ENCODE results near the gene VIT.

VIT gene

DNA sequence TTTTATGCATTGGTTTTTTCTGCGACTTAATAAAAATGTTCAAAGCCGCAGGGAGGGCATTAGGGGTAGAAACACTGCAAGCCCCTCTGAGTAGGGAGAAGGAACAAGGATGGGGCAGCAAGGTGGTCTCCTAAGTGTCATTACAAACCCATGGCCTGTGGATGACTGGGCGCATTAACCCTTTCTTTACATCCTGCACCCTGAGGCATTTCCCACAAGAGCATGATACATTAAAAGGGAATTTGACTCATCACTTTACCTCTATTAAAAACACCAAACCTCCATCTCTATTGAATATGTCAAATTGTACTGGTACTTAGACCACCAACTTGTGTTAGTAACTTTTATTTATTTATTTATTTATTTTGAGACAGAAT is 112.5 kb downstream of the VIT start:
- DNase-seq (ENCODE audit: low read depth), result no peak
- TF ChIP-seq, protein P1, sequence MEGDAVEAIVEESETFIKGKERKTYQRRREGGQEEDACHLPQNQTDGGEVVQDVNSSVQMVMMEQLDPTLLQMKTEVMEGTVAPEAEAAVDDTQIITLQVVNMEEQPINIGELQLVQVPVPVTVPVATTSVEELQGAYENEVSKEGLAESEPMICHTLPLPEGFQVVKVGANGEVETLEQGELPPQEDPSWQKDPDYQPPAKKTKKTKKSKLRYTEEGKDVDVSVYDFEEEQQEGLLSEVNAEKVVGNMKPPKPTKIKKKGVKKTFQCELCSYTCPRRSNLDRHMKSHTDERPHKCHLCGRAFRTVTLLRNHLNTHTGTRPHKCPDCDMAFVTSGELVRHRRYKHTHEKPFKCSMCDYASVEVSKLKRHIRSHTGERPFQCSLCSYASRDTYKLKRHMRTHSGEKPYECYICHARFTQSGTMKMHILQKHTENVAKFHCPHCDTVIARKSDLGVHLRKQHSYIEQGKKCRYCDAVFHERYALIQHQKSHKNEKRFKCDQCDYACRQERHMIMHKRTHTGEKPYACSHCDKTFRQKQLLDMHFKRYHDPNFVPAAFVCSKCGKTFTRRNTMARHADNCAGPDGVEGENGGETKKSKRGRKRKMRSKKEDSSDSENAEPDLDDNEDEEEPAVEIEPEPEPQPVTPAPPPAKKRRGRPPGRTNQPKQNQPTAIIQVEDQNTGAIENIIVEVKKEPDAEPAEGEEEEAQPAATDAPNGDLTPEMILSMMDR (conservative IDR thresholded peaks at IDR 0.05; ENCODE audit: low read depth, low read length), result no peak

DNA sequence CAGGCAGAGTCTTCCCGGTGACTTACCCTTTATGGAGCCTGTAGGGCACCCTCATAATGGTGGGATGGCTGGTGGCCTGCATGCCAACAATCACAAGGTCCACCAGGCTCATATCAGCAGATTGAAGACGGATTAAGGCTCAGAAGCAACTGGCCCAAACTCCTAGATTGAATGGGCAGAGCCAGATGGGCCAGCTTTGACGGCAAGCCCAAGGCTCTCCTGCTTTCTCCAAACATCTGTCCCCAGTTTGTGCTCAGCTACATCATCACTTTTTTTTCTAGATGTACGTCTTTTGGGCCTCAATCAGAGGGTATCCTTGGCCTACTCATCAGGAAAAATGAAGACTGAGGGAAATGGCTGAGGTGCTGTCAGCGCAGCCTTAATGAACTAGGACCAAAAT is 114.6 kb downstream of the VIT start:
- no peak overlapping the region for H3K4me3 ChIP-seq (ENCODE audit: low read depth, low read length)
- TF ChIP-seq, protein P1 (conservative IDR thresholded peaks at IDR 0.05; ENCODE audit: low read depth, low read length), result no peak
- DNase-seq (ENCODE audit: low read depth), result no peak

More for the DNA sequence above, 112.5 kb downstream of the VIT start:
- H3K4me3 ChIP-seq (ENCODE audit: low read depth, low read length), result no peak overlapping the region

DNA sequence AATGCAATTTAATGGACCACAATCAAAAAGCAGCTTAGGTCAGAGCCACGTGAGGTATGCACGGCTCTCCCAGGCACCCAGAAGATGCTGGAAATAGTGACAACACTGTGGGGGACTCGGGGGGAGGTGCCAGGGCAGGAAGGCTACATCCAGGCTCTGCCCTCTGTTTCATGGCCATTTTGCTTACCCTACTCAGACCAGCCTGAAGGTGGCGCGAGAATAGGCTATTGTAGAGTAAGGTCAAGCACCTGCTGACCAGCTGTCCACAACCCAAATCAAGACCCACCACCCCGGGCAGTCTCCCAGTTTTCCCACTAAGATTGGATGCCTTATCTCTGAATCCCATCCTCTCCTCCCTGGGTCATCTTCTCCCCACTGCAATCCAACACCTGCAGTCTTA is 115.7 kb downstream of the VIT start:
- no peak overlapping the region for H3K4me3 ChIP-seq (ENCODE audit: low read depth, low read length)
- DNase-seq (ENCODE audit: low read depth), result no peak
- TF ChIP-seq, protein P1 (conservative IDR thresholded peaks at IDR 0.05; ENCODE audit: low read depth, low read length), result peak; percentile 39

DNA sequence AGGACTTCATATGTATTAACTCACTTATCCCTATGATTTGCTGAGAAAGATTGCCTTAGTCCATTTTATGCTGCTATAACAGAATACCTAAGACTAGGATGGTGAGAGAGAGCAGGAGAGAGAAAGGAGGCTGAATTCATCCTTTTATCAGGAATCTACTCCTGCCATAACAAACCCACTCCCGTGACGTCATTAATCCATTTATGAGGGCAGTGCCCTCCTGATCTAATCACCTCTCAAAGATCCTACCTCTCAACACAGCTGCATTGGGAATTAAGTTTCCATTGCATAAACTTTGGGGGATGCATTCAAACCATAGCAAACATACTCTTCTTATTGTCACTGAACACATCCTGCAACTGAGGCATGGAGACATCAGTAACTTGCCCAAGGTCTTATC is 122.0 kb downstream of the VIT start:
- DNase-seq (ENCODE audit: low read depth), result no peak
- TF ChIP-seq, protein P1 (conservative IDR thresholded peaks at IDR 0.05; ENCODE audit: low read depth, low read length), result no peak
- no peak overlapping the region for H3K4me3 ChIP-seq (ENCODE audit: low read depth, low read length)

DNA sequence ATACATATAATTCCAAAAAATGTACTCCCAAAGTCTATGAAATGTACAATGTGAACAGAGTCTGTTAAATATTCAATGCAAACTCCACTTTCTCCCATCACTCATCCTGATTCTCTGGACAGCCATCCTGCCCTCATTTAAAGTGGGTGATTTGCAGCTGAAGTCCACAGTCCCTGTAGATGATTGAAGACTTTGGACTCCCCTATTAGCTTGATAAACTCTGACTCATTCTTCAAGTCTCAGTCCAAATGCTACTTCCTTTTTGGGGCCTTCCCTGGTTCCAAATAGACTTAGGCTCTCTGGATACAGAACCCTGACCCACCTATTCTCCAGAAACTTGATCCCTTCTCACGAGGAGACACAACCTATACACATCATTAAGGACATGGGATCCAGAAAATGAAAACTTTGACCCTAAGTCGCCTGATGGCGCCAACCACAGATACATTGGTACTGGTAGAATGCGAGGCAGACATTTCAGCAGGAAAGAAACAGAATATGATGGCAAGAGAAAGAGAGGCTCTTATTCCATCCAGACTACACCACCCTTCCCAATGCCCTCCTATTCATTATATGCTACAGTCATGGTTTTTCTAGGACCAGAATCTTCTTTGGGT is 122.7 kb downstream of the VIT start:
- TF ChIP-seq, protein P1 (conservative IDR thresholded peaks at IDR 0.05; ENCODE audit: low read depth, low read length), result no peak
- no peak overlapping the region for H3K4me3 ChIP-seq (ENCODE audit: low read depth, low read length)
- DNase-seq (ENCODE audit: low read depth), result no peak

DNA sequence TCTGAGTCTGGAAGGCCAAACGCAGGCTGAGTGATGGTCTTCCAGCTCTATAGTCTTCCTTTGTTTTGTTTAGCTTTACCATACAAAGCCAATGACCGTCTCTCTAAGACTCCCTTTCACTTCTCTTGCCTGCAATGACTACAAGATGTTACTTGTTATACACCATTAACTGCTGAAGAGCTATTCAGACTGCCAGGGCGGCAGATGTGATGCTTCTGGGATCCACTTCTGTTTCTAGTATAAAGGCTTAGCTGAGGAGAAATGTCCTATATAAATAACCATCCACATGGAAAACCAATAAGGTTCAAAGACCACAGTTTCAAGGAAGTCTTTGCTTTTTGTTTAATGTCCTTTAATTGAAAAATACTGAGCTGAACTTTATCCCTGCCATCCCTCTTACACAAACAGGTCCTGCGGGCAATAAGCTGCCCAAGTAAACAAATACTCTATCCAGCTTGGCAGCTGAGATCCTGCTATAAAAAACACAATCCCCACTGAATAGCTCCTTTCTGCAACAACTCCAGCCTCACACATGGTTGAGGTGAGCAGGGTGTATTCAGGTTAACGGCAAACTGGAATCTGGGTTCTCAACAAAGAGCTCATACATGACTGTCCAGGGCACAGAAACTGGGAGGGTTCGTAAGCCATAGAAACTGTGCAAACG is 124.6 kb downstream of the VIT start:
- TF ChIP-seq, protein P1 (conservative IDR thresholded peaks at IDR 0.05; ENCODE audit: low read depth, low read length), result no peak
- no peak overlapping the region for H3K4me3 ChIP-seq (ENCODE audit: low read depth, low read length)
- DNase-seq (ENCODE audit: low read depth), result no peak

DNA sequence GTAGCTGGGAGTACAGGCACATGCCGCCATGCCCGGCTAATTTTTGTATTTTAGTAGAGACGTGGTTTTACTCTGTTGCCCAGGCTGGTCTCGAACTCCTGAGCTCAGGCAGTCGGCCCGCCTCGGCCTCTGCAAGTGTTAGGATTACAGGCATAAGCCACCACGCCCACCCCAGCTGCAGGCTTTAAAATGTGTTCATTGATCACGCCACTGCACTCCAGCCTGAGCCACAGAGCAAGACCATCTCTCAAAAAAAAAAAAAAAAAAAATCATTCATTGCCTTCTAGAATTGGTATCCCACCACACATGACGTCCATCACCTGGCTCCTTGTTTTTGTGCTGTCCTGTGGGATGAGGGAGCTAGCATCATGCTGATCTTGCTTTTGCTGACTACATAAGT is 127.4 kb downstream of the VIT start:
- no peak for DNase-seq (ENCODE audit: low read depth)
- no peak overlapping the region for H3K4me3 ChIP-seq (ENCODE audit: low read depth, low read length)
- TF ChIP-seq, protein P1 (conservative IDR thresholded peaks at IDR 0.05; ENCODE audit: low read depth, low read length), result no peak
